GM12878 (cell line): ENCODE results near the gene EIF3A. TPM values are rescaled to one million over a fixed set of nuclear protein-coding genes. Genes with fewer than 3 reads are reported as not detected.

ENCODE experiments used
- CBX5 ChIP-seq: sonication (generic); IDR thresholded peaks from 2 replicates; pipeline ENCODE4 v1.6.1; 2016; ENCODE audit warnings: low read depth, moderate library complexity, mild to moderate bottlenecking, inconsistent platforms
- CHD2 ChIP-seq: IDR thresholded peaks from 2 replicates; pipeline ENCODE4 v1.6.1; 2011; ENCODE audit warnings: low read depth, low read length, improper control_type of control experiment, borderline replicate concordance
- ETV6 ChIP-seq, 2 experiments: fragments of 450-650 bp in 1 of 2; IDR thresholded peaks in 1 of 2; conservative IDR thresholded peaks in 1 of 2; 2 replicates each; pipeline ENCODE4 v1.6.1; 2014; ENCODE audit warnings: antibody characterized with exemption in 1 of 2, borderline replicate concordance in 1 of 2, low read depth in 1 of 2, mild to moderate bottlenecking in 1 of 2, moderate library complexity in 1 of 2
- NBN ChIP-seq: fragments of 450-650 bp; IDR thresholded peaks from 2 replicates; pipeline ENCODE4 v1.6.1; 2016
- RB1 ChIP-seq: fragments of 450-650 bp; formaldehyde crosslinking; IDR thresholded peaks from 2 replicates; pipeline ENCODE4 v1.6.1; 2017; ENCODE audit warnings: mild to moderate bottlenecking, borderline replicate concordance
- RUNX3 ChIP-seq: IDR thresholded peaks from 2 replicates; pipeline ENCODE4 v1.6.1; 2012; ENCODE audit warnings: low read length, inconsistent platforms
- SUPT20H ChIP-seq: IDR thresholded peaks from 2 replicates; pipeline ENCODE4 v1.6.1; 2011; ENCODE audit warnings: low read depth, mild to moderate bottlenecking, low read length, moderate library complexity, borderline replicate concordance; ENCODE audit not compliant: control insufficient read depth
- TAF1 ChIP-seq: IDR thresholded peaks from 2 replicates; pipeline ENCODE4 v1.6.1; 2011; ENCODE audit warnings: mild to moderate bottlenecking, low read depth, low read length, borderline replicate concordance
- YBX1 ChIP-seq: fragments of 450-650 bp; IDR thresholded peaks from 2 replicates; pipeline ENCODE4 v1.6.1; 2016; ENCODE audit warnings: antibody characterized with exemption
- YY1 ChIP-seq: IDR thresholded peaks from 2 replicates; pipeline ENCODE4 v1.6.1; 2011; ENCODE audit warnings: low read depth, mild to moderate bottlenecking, low read length
- ZBED1 ChIP-seq: IDR thresholded peaks from 2 replicates; pipeline ENCODE4 v1.6.1; 2016; ENCODE audit warnings: borderline replicate concordance
- ZBTB40 ChIP-seq: fragments of 450-650 bp; IDR thresholded peaks from 2 replicates; pipeline ENCODE4 v1.6.1; 2016; ENCODE audit warnings: mild to moderate bottlenecking, moderate library complexity, borderline replicate concordance
- ZNF24 ChIP-seq: fragments of 450-650 bp; IDR thresholded peaks from 2 replicates; pipeline ENCODE4 v1.6.1; 2017; ENCODE audit warnings: antibody characterized with exemption, mild to moderate bottlenecking
- polyA plus RNA-seq, 11 experiments: library from polyadenylated mRNA; depleted of rRNA in 4 of 11; unstranded in 6 of 11; stranded (reverse) in 5 of 11; fragments of >200 nt; fragmentation: Nextera tagmentation in 4 of 11; fragmentation: Illumina TruSeq in 1 of 11; extraction: Ambion mirVana in 4 of 11; extraction: Trizol in 1 of 11; gene quantifications; 1 replicate in 1 of 11; 2 replicates in 10 of 11; pipeline versions ENCODE4 v1.2.1 to v1.2.3, GENCODE V29; 2011 to 2016; ENCODE audit warnings: inconsistent platforms in 2 of 11, missing spikeins in 2 of 11, low read depth in 1 of 11
- total RNA-seq, 4 experiments: library from RNA; depleted of rRNA in 3 of 4; stranded (reverse); fragments of >200 nt in 3 of 4; fragmentation: Illumina TruSeq in 1 of 4; extraction: Trizol in 1 of 4; gene quantifications; 2 replicates each; pipeline versions ENCODE4 v1.2.1 to v1.2.3, GENCODE V29; 2013 to 2021

EIF3A gene
- total and polyA plus RNA-seq, 10 of the 15 experiments (the other 5 are each of a cell fraction or from before 2014, with no cell fraction given), result 42.3 to 195 (median 96.3) TPM

DNA sequence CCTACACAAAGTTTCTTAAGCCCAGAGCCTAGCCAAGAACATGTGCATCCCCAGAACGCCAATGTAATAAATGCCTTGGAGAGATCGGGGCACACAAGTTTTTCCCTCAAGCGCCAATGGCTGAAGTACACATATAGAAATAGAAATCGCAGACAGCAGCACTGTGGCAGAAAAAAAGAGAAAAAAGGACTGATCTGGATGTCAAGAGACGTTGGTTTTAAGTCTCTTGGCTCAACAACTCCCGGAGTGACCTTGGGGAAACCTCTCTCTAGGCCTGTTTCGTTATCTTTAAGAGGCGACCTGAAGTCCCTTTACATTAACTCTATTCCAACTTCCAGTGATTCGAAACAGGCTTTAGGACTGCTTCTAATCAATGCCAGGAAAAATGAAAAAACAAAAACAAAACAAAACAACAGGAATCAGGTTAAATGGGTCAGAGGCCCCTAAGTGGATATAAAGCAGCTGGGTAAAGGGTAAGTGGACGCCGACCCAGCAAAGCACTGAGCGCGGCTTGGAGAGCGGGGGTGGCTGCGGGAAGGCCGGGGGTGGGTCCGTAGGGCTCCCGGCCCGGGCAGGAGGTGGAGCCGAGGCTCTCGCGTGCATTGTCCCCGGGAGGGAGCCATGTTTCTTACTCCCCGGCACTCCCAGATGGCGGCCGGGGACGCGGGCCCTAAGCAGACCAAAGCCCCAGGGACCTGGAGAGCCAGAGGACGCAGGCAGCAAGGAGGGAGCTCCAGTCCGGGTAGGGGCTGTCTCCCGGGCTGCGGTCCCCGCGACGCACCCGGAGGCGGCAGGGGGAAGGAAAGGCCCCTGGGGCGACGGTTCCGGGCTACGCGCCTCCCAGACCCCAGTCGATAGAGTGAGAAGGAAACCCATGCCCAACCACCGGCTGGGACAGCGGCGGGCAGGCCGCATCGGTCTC, 757 bp downstream of the EIF3A start (continued):
- TF ChIP-seq RUNX3 (peak; percentile 16; the same call in 1 of the 2 replicates), RB1 (no peak), ZBTB40 (no peak), NBN (peak; percentile 54), TAF1 (peak; percentile 75; the same call in 1 of the 2 replicates), SUPT20H (no peak), ETV6 (conservative IDR thresholded peaks at IDR 0.05 in 1 of 2, IDR thresholded peaks at IDR 0.05 in 1 of 2; ENCODE audit: borderline replicate concordance in 1 of 2, low read depth in 1 of 2) (no peak), YY1 (peak; percentile 94), ZNF24 (no peak), ZBED1 (0 out of 2 replicates have a peak, but pooled peaks have one; percentile 45), CHD2 (peak; percentile 81), CBX5 (no peak), YBX1 (no peak)
- TF ChIP-seq, all 136 proteins: peak for 32
